CD4-positive, alpha-beta T cell treated with Interleukin-4 for 1 hour (primary cell): ENCODE results near the gene FNDC3B.

Experiments used
- DNase-seq, 2 donors: peaks; one replicate each; pipeline ENCODE4 v3.0.0-alpha.2; 2020 to 2022

Gene FNDC3B

DNA sequence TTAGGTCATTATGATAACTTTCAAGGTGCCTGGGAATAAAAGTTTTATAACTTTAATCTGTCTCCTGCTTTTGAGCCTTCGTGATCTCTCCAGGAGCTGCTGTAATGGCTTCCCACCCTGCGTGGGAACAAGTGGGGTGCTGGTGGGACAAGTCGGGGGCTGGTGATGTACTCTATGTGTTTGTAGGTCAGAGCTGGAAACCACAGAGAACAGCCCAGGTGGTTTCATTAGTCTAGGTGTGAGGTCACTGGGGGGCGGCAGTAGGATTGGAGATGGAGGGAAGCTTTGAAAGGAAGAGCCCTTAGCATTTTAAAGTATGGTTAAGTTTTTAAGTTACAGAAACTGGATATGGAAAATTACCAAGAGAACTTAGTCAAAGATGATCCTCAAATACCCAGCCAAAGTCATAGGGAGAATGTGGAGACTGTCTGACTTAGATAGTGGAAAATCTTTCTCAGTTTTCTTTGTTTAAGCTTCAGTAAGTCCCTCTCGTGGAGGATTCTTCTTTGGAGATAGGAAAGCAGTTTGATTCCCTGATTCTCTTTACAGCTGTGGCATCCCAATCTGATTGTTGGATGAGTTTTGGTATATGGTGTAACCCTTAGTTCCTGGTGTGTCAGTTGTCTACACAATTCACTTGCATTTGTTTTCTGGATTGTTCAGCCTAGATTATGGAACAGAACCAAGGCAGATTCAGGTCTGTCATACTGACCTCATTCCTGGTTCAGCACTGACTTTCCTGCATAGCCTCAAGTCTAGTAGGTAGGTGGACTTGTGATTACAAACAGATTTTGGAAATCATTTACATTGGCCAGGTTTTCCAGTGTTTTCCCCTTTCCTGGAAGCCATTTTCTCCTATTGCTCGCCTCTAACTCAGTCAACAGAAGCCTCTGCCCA, 115.6 kb downstream of the FNDC3B start:
- no peak for DNase-seq

- no peak for DNase-seq
These were observed 116.7 kb downstream of the FNDC3B start for GRCh38 chr3:172155897-172156585.

DNA sequence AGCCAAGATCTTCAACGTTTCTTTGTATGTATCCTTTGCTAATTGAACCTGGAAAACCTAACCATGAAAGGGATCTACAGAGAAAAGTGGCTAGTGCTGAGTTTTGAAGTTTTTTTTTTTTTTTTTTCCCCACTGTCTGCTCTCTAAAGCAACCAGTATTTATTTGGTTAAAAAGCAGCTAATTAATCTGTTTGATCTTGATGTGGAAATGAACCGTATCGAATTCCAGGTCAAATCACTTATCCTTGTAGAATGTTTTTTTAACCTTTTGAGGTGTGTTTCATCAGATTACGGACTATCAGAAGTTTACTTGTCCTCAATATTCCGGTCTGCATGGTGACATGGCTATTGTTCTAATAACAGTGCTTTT, 117.2 kb downstream of the FNDC3B start:
- DNase-seq: no peak

GRCh38 chr3:172157564-172158258, 118.3 kb downstream of the FNDC3B start:
- no peak for DNase-seq

DNA sequence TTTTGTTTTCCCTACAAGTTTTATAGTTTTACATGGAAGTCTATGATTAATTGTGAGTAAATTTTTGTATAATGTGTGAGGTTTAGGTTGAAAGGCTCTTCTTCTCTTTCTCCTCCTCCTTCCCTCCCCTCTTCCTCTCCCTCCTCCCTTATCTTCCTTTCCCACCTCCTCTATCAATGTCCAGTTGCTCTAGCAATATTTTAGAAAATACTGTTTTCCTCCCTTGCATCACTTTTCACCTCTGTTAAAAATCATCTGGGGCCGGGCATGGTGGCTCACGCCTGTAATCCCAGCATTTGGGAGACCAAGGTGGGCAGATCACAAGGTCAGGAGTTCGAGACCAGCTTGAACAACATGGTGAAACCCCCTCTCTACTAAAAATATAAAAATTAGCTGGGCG, 119.4 kb downstream of the FNDC3B start:
- DNase-seq: no peak

DNA sequence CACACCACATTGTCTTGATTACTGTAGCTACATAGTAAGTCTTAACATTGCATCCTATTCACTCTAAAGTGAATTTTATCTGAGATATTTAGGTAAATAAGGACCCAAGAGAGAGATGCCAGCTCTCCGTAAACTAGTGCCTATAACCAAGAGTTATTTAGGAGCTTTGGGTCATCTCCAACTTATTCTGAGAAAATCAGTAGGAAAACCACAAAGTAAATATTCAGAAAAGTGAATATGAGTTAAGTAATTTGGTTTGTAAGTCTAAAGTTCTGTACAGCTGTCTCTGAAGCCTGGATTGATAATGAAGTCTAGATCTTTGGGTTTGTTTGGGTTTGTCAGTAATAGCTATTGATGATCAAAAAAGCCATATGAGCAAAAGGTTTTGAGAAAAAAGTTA, 120.0 kb downstream of the FNDC3B start:
- no peak for DNase-seq

- DNase-seq: peak in 1 of 2 donors; percentile 48
These were observed 120.7 kb downstream of the FNDC3B start for GRCh38 chr3:172159962-172160538.

DNA sequence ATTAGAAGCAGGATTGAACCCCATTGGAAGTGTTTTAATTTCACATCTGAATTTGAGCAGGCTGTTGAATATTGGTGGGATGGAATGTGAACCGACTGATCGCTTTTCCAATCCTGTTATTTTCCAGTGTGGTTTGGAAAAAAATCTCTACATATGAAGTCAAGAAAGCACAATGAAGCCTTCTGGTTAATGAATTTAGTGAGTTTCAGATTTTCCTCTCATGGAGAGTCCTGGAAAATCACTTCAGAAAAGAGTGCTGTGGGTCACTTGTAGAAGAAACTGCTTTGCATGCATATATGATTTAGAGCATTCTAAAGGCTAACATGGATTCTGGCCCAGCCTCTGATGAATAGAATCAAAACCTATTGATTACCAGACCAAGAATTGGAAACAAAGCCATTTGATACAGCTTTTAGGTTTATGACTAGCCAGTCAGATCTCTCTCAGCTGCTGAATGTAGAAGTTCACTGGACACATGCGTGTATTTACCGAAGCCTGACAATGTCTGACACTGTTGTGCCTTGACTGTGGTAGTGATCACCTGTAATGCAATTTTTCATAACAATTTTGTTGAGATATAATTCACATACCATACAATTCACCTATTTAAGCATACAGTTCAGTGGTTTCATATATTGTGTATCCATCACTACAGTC, 121.9 kb downstream of the FNDC3B start:
- no peak for DNase-seq

- DNase-seq: no peak
These were observed 122.6 kb downstream of the FNDC3B start for GRCh38 chr3:172161959-172162358.

GRCh38 chr3:172163320-172163719, 123.9 kb downstream of the FNDC3B start:
- no peak for DNase-seq

- DNase-seq: no peak
These were observed 125.4 kb downstream of the FNDC3B start for GRCh38 chr3:172164620-172165362.

DNA sequence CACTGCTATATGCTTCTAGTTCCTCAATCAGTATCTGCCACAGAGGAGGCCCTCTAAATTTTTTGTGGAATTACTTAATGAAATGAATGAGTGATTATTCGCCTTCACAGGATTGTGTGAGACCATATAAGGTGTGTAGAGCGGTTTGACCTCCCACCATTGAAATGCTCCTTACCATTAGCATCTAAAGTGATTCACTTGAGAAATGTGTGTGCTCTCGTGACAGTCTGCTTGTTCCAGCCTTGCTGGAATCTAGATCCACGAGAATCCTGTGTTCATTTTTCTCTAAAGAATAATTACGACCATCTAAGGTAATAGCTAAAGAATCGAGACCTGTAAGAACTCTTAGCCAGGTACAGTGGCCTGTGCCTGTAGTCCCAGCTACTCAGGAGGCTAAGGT, 126.9 kb downstream of the FNDC3B start:
- no peak for DNase-seq

DNA sequence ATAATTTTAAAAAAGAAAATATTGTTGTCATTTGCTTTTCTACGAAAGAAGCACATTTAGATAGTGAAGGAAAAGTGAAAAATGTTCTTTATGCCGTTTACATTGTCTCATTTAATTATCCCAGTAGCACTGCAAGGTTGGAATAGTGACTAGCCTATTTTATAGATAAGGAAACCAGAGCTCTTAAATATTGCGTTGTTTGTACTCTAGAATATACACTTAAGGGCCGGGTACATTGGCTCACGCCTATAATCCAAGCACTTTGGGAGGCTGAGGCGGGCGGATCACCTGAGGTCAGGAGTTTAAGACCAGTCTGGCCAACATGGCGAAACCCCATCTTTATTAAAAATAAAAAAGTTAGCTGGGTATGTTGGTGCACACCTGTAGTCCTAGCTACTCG, 127.5 kb downstream of the FNDC3B start:
- no peak for DNase-seq

DNA sequence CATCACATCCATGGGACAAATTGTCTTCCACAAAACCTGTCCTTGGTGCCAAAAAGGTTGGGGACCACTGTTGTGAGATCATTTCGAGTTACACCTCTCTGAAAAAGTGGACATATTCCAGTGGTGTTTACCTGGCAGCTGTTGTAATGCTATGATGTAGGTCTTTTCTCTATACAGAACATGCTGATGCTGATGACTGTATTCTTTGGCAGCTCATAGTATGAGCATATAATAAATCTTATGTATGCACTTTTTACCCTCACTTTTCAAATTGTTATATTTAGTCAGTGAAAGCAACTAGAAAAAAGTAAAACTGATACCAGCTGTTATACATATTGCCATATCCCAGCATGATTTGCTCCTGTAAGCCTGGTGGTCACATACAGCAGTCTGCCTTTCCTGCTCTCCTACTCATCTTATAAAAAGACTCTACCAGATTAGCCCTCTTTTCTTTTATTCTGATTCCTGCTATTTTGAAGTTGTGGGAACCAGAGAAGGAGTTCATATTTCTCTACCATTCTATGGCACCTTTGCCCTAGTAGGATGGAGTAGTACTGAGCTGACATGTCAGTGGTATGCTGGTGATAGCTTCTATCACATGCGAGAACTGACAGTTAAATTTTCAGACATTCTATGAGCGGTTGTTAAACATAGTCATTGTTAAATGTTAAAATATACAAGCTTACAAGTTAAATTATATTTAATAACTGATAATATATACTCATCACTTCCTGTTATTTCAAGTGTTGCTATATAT, 128.7 kb downstream of the FNDC3B start:
- DNase-seq: no peak

DNA sequence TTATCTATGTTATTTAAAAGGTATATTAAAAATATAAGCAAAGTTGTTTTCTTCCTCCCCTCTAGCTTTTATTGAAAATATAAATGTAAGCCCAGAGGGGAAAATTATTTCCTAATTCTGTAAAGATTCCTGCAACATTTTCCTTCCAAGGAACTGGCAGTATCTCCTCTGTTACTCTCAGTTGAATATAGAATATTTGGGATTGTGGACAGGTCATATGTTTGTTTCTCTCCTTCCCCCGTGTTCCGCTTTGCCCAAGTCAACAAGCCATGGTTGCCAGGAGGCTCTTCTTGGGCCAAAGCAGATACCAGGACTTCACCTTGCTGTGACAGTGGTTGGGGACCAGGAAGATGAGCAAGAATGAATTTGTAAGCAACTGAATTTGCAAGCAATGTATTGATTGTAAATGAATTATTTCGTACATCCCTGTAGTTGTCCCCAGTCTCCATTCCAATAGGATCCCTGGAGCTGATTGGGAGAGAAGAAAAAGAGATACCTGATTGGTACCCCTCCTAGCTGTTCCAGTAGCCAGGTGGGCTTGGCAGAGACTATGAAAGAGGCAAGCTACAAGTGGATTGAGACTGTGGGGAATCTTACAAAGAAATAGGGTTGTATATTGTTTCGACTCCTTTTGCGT, 130.8 kb downstream of the FNDC3B start:
- DNase-seq: no peak

DNA sequence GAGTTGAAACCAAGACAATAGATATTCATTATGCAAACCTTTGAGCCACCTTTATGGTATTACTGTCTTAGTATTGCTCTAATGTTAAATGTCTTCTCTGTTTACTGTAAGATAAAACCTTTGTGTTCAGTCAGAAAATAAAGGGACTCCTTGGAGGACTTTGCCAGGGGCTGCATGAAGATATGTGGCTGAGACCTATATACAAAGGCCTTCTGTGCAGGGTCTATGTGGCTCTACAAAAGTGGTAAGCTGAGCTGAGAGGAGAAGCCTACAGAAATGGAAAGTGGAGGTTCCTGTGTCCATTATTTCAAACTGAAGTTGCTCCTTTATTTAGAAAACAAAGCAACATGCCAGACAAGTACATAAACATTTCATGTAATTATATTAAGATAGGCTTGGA, 131.5 kb downstream of the FNDC3B start:
- no peak for DNase-seq

DNA sequence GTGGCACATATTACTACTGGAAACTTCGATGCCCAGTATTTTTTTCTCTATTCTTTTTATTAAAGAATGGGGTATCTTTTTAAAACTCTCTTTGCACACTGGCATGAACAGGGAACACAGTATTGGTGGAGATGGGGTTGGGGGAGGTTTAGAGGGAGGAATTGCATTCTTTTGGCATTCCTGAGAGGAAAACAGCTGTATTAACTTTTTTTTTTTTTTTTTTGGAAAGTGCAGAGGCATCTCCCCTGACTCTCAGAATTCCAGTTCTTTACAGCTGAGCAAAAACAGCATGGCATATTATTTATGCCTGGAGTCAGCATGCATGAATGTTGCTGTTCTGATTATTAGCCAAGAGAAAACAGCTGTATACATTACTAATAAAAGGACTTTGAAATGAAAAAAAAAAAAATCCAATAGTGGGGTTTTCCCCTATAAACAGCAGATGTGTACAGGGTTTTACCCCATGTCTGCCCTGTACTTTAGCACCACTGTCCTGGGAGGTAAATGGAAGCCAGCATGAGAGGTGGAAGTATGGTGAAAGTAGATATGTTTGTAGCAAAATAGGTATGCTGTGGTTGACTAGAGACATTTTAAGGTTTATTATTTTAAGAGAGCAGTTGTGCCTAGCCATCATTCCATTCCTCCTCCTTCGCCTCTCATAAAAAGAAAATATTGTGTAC, 132.2 kb downstream of the FNDC3B start:
- no peak for DNase-seq

- DNase-seq: peak in 1 of 2 donors; percentile 5
These were observed 134.2 kb downstream of the FNDC3B start for GRCh38 chr3:172173316-172174254.
